NCI-H2171 (cell line): ENCODE results near the gene TOX3.

Experiments used
- DNase-seq: peaks from one replicate; lab custom pipeline; 2025; lab: John Stamatoyannopoulos, UW

The TOX3 gene

GRCh38 chr16:52563767-52564611 lies 17.0 kb upstream of the TOX3 start:
- DNase-seq, result no peak

- DNase-seq, result no peak
Observed at GRCh38 chr16:52562770-52563169, 15.8 kb upstream of the TOX3 start.

GRCh38 chr16:52561910-52562741 lies 15.2 kb upstream of the TOX3 start:
- DNase-seq, result no peak

- DNase-seq, result no peak
Observed at GRCh38 chr16:52558448-52558847, 11.5 kb upstream of the TOX3 start.

GRCh38 chr16:52557236-52557635 lies 10.3 kb upstream of the TOX3 start:
- DNase-seq, result no peak

GRCh38 chr16:52556083-52556482 lies 9.1 kb upstream of the TOX3 start:
- no peak for DNase-seq

- DNase-seq, result no peak
Observed at GRCh38 chr16:52555572-52555971, 8.6 kb upstream of the TOX3 start.

- no peak for DNase-seq
Observed at GRCh38 chr16:52554334-52554733, 7.4 kb upstream of the TOX3 start.

- no peak for DNase-seq
Observed at GRCh38 chr16:52553322-52553721, 6.4 kb upstream of the TOX3 start.

- DNase-seq, result peak; percentile 69
Observed at GRCh38 chr16:52552643-52553042, 5.7 kb upstream of the TOX3 start.

- no peak for DNase-seq
Observed at GRCh38 chr16:52549011-52549692, 2.2 kb upstream of the TOX3 start.

GRCh38 chr16:52548261-52549010 lies 1.5 kb upstream of the TOX3 start:
- DNase-seq, result no peak

- no peak for DNase-seq
Observed at GRCh38 chr16:52547834-52548215, 882 bp upstream of the TOX3 start.

GRCh38 chr16:52546291-52547003 lies 496 bp downstream of the TOX3 start:
- DNase-seq, result no peak

GRCh38 chr16:52545898-52546266 lies 1.1 kb downstream of the TOX3 start:
- DNase-seq, result no peak

- no peak for DNase-seq
Observed at GRCh38 chr16:52545222-52545897, 1.6 kb downstream of the TOX3 start.

GRCh38 chr16:52544703-52545102 lies 2.2 kb downstream of the TOX3 start:
- DNase-seq, result no peak

GRCh38 chr16:52543654-52544053 lies 3.3 kb downstream of the TOX3 start:
- no peak for DNase-seq

GRCh38 chr16:52540910-52541309 lies 6.0 kb downstream of the TOX3 start:
- DNase-seq, result no peak

GRCh38 chr16:52539191-52539590 lies 7.8 kb downstream of the TOX3 start:
- DNase-seq, result no peak

- no peak for DNase-seq
Observed at GRCh38 chr16:52538511-52538910, 8.4 kb downstream of the TOX3 start.
